GM15510 (cell line): ENCODE measurements around the gene MAD1L1.

Experiments
- POLR2A ChIP-seq: IDR thresholded peaks from 3 replicates; pipeline ENCODE4 v1.6.1; 2011; ENCODE audit warnings: borderline replicate concordance; ENCODE audit not compliant: insufficient read length; ENCODE audit errors: extremely low read depth

MAD1L1 gene

GRCh38 chr7:1812509-1813393, 420.0 kb downstream of the MAD1L1 start:
- TF ChIP-seq POLR2A: no peak

- TF ChIP-seq POLR2A: no peak
Observed at GRCh38 chr7:1811850-1812508, 420.8 kb downstream of the MAD1L1 start.

DNA sequence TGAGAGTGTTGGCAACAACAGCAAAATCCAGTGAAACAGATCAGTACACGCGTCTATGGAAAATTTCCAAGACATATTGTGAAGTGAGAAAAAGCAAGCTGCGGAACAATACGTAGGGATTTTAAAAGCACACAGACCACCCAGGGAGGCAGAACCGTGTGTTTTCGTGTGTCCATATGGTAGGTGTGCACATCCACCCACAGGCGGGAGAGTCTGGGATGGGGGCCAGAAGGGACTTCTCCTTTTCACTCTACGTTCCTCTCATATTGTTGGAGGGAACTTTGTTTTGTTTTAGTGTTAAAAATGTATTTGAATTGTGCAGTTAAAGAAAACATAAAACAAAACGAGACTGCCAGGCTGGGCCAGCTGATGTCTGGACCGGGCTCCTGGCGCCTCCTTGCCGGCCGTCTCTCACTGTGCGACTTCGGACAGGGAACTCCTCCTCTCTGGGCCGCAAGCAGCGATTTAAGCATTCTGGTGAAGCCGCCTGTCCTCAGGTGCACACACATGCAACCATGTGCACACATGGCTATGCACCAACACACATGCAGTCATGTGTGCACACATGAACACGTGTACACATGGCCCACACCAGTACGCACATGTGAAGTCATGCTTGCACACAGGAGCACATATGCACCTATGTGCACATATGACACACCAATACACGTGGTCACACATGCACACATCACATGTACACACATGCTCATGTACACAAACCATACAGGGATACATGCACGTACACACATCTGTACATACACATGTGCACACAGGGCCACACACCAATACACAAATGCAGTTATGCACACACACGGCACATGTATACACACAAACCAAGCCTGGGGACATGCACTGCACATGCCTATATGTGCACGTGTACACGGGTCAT, 421.5 kb downstream of the MAD1L1 start:
- no peak for TF ChIP-seq POLR2A

DNA sequence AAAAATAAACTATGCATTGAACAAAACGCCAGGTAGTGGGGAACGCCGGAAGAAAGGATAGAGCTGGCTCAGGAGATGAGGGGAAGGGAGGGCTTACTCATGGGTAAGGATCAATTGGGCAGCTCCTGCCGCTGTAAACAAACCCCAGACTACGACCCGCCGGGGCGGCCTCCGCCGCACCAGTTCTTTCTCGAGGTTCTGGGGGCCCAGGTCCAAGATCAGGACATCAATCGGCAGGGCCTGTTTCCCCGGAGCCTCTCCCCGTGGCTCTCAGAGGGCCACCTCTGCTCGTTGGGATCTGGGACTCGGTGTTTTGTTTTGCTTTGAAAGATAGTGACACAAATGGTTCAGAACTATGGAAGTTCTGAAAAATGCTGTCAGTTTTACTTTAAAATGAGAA, 422.2 kb downstream of the MAD1L1 start:
- no peak for TF ChIP-seq POLR2A

GRCh38 chr7:1809601-1810258, 423.0 kb downstream of the MAD1L1 start:
- no peak for TF ChIP-seq POLR2A

DNA sequence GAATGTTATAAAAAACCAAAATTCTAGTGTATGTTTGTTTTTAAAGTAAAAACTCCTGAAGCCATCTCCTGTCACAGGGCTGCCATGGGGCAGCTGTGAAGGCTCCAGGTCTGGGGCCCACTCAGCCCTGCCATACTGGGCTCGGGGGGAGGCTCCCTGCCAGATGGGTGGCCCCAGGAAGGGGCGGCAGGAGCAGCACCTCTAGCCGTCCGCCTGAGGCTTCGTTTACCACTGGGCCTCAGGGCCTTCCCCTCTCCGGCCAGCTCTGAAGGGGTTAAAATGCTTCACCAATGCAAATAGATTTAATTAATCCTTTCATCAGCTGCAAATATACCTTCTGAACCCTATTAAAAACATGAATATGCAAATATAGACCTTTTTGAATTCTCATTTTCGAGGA, 423.7 kb downstream of the MAD1L1 start:
- no peak for TF ChIP-seq POLR2A

DNA sequence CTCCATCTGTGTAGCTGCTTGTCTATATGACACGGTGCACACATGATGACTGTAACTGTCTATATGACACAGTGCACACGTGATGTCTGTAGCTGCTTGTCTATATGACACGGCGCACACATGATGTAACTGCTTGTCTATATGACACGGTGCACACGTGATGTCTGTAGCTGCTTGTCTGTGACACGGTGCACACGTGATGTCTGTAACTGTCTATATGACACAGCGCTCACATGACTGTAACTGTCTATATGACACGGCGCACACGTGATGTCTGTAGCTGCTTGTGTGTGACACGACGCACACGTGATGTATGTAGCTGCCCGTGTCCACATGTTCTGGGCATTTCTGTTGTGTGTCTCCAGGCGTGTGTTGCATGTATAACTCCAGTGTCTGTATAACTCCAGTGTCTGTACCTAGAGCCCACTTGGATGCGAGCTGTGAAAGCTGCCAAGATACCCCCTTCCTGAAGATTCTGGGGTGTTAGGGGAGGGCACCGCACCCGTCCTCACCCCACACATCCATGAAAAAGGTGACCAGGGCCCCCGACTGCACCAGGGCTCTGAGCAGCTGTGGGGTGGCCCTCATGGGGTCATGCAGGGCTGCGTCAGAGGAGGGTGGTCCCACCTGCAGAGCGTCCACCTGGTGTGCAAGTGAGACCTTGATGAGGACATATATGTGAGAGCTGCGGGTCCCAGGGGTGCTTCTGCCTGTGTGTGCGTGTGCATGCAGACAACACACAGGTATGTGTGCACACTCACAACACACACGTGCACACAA, 424.7 kb downstream of the MAD1L1 start:
- TF ChIP-seq POLR2A: no peak

- TF ChIP-seq POLR2A: no peak
Observed at GRCh38 chr7:1806354-1806753, 426.4 kb downstream of the MAD1L1 start.

DNA sequence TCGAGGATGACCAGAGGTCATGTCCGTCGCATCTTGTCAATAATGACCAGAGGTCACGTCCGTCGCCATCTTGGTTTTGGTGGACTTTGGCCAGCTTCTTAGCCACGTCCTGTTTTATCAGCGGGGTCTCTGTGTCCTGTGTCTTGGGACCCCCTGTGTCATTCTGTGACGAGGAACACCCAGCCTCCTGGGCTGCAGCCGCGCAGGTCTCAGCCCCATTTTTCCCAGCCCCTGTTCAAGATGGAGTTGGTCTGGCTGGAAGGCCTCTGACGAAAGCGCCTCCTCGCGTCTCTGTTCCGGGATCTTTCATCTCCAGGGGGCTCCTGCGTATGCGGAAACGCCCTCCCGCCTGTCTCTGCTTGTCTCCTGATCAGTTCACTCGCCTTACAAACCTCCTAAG, 428.4 kb downstream of the MAD1L1 start:
- TF ChIP-seq POLR2A: no peak

DNA sequence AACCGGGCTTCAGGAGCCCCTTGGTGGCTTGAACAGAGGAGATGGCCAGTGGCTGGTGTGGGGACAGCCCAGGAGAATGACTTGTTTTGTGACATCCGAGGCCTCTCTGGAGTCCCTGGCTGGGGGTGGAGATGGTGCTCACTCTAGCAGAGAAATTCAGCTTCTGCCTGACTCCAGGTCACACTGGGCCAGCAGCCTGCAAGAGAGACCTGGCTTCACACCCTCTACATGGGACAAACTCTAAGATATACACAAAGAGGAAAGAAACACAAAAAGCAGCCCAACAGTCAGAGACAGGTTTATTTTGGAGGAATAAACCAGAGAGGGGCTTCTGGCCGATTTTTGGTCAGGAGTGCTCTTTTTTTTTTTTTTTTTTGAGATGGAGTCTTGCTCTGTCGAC, 429.8 kb downstream of the MAD1L1 start:
- no peak for TF ChIP-seq POLR2A

- no peak for TF ChIP-seq POLR2A
Observed at GRCh38 chr7:1800902-1801301, 431.8 kb downstream of the MAD1L1 start.

DNA sequence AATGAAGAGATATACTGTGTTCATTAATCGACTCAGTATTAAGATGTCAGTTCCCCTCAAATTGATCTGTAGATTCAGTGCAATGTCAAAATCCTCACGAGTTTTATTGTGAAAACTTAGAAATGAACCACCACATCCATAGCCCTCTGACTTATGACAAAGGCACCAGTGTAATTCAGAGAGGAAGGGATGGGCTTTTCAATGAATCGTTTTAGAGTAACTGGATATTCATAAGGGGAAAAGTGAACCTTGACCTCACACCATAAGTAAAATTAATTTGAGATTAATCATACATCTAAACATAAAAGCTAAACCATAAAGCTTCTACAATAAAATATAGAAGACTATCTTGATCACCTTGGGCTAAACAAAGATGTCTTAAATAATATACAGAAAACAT, 434.6 kb downstream of the MAD1L1 start:
- TF ChIP-seq POLR2A: no peak

GRCh38 chr7:1794888-1795542, 437.7 kb downstream of the MAD1L1 start:
- TF ChIP-seq POLR2A: no peak
